ENCODE results near the gene RNF182. TPM values are rescaled to one million over a fixed set of nuclear protein-coding genes. Genes with fewer than 3 reads are reported as not detected.
"Not testable (repeated sequence)": the region's sequence is repeated elsewhere in the genome, so short reads cannot be mapped to it uniquely, and the experiment has no call there.

RNF182 gene
- under 1 TPM in 3 of 4 donors, not detected in 1; 0.40 to 0.50 (median 0.45) TPM for total RNA-seq

- peak within 1 kb of the TSS in 1 of 4 donors; percentile 3 for H3K27ac ChIP-seq (replicated peaks in 1 of 4)
Measured at GRCh38 chr6:13924949-13925881, at the start of gene RNF182. TSS of gene RNF182 (plus strand) at chr6:13924952. CDS start at chr6:13977120, 52,168 bp downstream.

GRCh38 chr6:13877051-13877450, 47.7 kb upstream of the RNF182 start:
- intact Hi-C loops (cut with DNase I): no loop called here

More at GRCh38 chr6:13924949-13925881, at the start of gene RNF182:
- H3K27me3 ChIP-seq: peaks cover 0 to 74% (median 35%) of the 10 kb centered on the region in 4 donors
- intact Hi-C loops (cut with DNase I): no loop called here
- WGBS: 9% methylated on average over 16 of the region's 65 CpGs
- peaks cover 15 to 20% (median 19%) of the 10 kb centered on the region in 4 donors for H3K4me1 ChIP-seq
- no peaks in the 10 kb centered on the region for H3K36me3 ChIP-seq
- TF ChIP-seq CTCF (IDR thresholded peaks at IDR 0.05) (no peak), POLR2A (IDR thresholded peaks at IDR 0.05; ENCODE audit: low read depth) (no peak), EP300 (IDR thresholded peaks at IDR 0.05) (no peak), POLR2AphosphoS5 (IDR thresholded peaks at IDR 0.05) (no peak)
- no peaks in the 10 kb centered on the region for H3K9me3 ChIP-seq
- no peak for DNase-seq (ENCODE audit: extremely low spot score)
- H3K4me3 ChIP-seq: peak within 1 kb of the TSS; percentile 45 to 60 (median 52)

GRCh38 chr6:13880061-13880663, 44.6 kb upstream of the RNF182 start:
- peaks cover 0 to 13% (median 0%) of the 10 kb centered on the region in 4 donors for H3K27me3 ChIP-seq
- intact Hi-C loops (cut with DNase I); H3K4me3 ChIP-seq; H3K27ac ChIP-seq (replicated peaks in 1 of 4); H3K4me1 ChIP-seq; H3K9me3 ChIP-seq; DNase-seq (ENCODE audit: extremely low spot score); H3K36me3 ChIP-seq: not testable (repeated sequence)
- 82% methylated on average over 12 of the region's 12 CpGs for WGBS

More at GRCh38 chr6:13877051-13877450, 47.7 kb upstream of the RNF182 start:
- no peak for DNase-seq (ENCODE audit: extremely low spot score)
- H3K27ac ChIP-seq (replicated peaks in 1 of 4): no peak overlapping the region
- no peaks in the 10 kb centered on the region for H3K36me3 ChIP-seq
- H3K4me3 ChIP-seq: no peak overlapping the region
- peaks cover 0 to 13% (median 0%) of the 10 kb centered on the region in 4 donors for H3K27me3 ChIP-seq
- H3K9me3 ChIP-seq: peaks cover 0 to 4% (median 0%) of the 10 kb centered on the region in 4 donors
- H3K4me1 ChIP-seq: peaks cover 4 to 13% (median 13%) of the 10 kb centered on the region in 4 donors
- no peak for TF ChIP-seq POLR2A (IDR thresholded peaks at IDR 0.05; ENCODE audit: low read depth)
- no peak for TF ChIP-seq EP300 (IDR thresholded peaks at IDR 0.05)
- TF ChIP-seq POLR2AphosphoS5 (IDR thresholded peaks at IDR 0.05): no peak
- no peak for TF ChIP-seq CTCF (IDR thresholded peaks at IDR 0.05)

- no peaks in the 10 kb centered on the region for H3K36me3 ChIP-seq
- intact Hi-C loops (cut with DNase I): no loop called here
- WGBS: 85% methylated on average over 8 of the region's 9 CpGs
- H3K27ac ChIP-seq (replicated peaks in 1 of 4): no peak overlapping the region
- H3K4me3 ChIP-seq: no peak overlapping the region
- H3K9me3 ChIP-seq: peaks cover 0 to 4% (median 0%) of the 10 kb centered on the region in 4 donors
- H3K27me3 ChIP-seq: peaks cover 0 to 13% (median 0%) of the 10 kb centered on the region in 4 donors
- peak; percentile 29 for DNase-seq (ENCODE audit: extremely low spot score)
- H3K4me1 ChIP-seq: no peaks in the 10 kb centered on the region
- TF ChIP-seq POLR2A (IDR thresholded peaks at IDR 0.05; ENCODE audit: low read depth): no peak
- no peak for TF ChIP-seq CTCF (IDR thresholded peaks at IDR 0.05)
- no peak for TF ChIP-seq EP300 (IDR thresholded peaks at IDR 0.05)
- no peak for TF ChIP-seq POLR2AphosphoS5 (IDR thresholded peaks at IDR 0.05)
Measured at GRCh38 chr6:13881621-13882165, 43.1 kb upstream of the RNF182 start.

- intact Hi-C loops (cut with DNase I): no loop called here
- Histone ChIP-seq H3K4me1 (no peaks in the 10 kb centered on the region), H3K27ac (replicated peaks in 1 of 4) (no peak overlapping the region), H3K4me3 (no peak overlapping the region), H3K27me3 (peaks cover 0 to 5% (median 0%) of the 10 kb centered on the region in 4 donors), H3K9me3 (no peaks in the 10 kb centered on the region), H3K36me3 (no peaks in the 10 kb centered on the region)
- no peak for DNase-seq (ENCODE audit: extremely low spot score)
- TF ChIP-seq POLR2AphosphoS5 (IDR thresholded peaks at IDR 0.05): no peak
- no peak for TF ChIP-seq POLR2A (IDR thresholded peaks at IDR 0.05; ENCODE audit: low read depth)
- TF ChIP-seq EP300 (IDR thresholded peaks at IDR 0.05): no peak
- no peak for TF ChIP-seq CTCF (IDR thresholded peaks at IDR 0.05)
Measured at GRCh38 chr6:13883966-13884365, 40.8 kb upstream of the RNF182 start.

Measured in esophagus muscularis mucosa (tissue), 4 donors.